HCT116 (cell line): Measurements from ENCODE around the gene GUSB. TPM values are rescaled to one million over a fixed set of nuclear protein-coding genes. Genes with fewer than 3 reads are reported as not detected.

ENCODE experiments used
- ATAC-seq: fragments of 200-7000 bp; cut with Tn5 transposase; 2 replicates; pipeline ENCODE4 v1.9.1; 2020; ENCODE audit warnings: mild to moderate bottlenecking, moderate library complexity
- BruUV-seq: library from RNA; stranded (reverse); fragments of 400-500 nt; replicated peaks from 2 replicates; lab custom pipeline; 2021; lab: Mats Ljungman, UMichigan
- CTCF ChIA-PET: fragments of 300-600 bp; sonication (Branson Sonifier 250); formaldehyde crosslinking; loops from one replicate; lab custom pipeline; 2021; ENCODE audit warnings: antibody characterized with exemption; lab: Charles Lee
- POLR2A ChIA-PET: fragments of 300-600, 350-600 bp; sonication (Branson Sonifier 250); formaldehyde crosslinking; loops from one replicate; lab custom pipeline; 2021; ENCODE audit warnings: antibody characterized with exemption; lab: Charles Lee
- RAD21 ChIA-PET, 2 experiments: fragments of 300-600 bp; sonication (Branson Sonifier 250); formaldehyde crosslinking; loops; one replicate each; lab custom pipeline; 2023; ENCODE audit warnings: low total read pairs in 2 of 2; ENCODE audit not compliant: uncharacterized antibody in 2 of 2, unreplicated experiment in 2 of 2, low non-redundant PET in 1 of 2; lab: Charles Lee
- DNase-seq: peaks from one replicate; pipeline ENCODE4 v3.0.0-alpha.2; 2010; ENCODE audit warnings: low read depth, low spot score
- H2AFZ ChIP-seq: fragments of 200-600 bp; shearing (Covaris generic), sonication (generic); 2 replicates; pipeline ENCODE4 v1.6.1; 2017; ENCODE audit warnings: low read depth, mixed run types, mixed read lengths, antibody characterized with exemption, low read length; ENCODE audit not compliant: poor library complexity, severe bottlenecking
- H3K27ac ChIP-seq: 2 replicates; pipeline ENCODE4 v1.5.1; 2012; ENCODE audit warnings: low read depth, low read length
- H3K27me3 ChIP-seq: fragments of 200-600 bp; sonication (generic); 2 replicates; pipeline ENCODE4 v1.6.1; 2016; ENCODE audit warnings: mixed run types, low read length, mixed read lengths; ENCODE audit not compliant: insufficient read depth
- H3K36me3 ChIP-seq, 2 experiments: fragments of 200-500 bp in 1 of 2; fragments of 200-600 bp in 1 of 2; sonication (Bioruptor generic) in 1 of 2; sonication (generic) in 1 of 2; 2 replicates each; pipeline versions ENCODE4 v1.5.1 to v1.6.1; 2014 to 2016; ENCODE audit warnings: low read length in 2 of 2, inconsistent platforms in 1 of 2, mixed read lengths in 1 of 2, mixed run types in 1 of 2; ENCODE audit not compliant: insufficient read depth in 2 of 2, control insufficient read depth in 1 of 2
- H3K4me1 ChIP-seq, 2 experiments: fragments of 200-600 bp in 1 of 2; sonication (generic) in 1 of 2; 2 replicates each; pipeline versions ENCODE4 v1.5.1 to v1.6.1; 2012 to 2017; ENCODE audit warnings: low read length in 2 of 2, inconsistent platforms in 1 of 2, mild to moderate bottlenecking in 1 of 2, mixed read lengths in 1 of 2, mixed run types in 1 of 2, moderate library complexity in 1 of 2; ENCODE audit not compliant: insufficient read depth in 2 of 2, control insufficient read depth in 1 of 2
- H3K4me2 ChIP-seq: fragments of 200-600 bp; sonication (generic); 2 replicates; pipeline ENCODE4 v1.6.1; 2017; ENCODE audit warnings: mixed run types, low read length, mixed read lengths
- H3K4me3 ChIP-seq, 2 experiments: fragments of 200-600 bp in 1 of 2; sonication (generic) in 1 of 2; replicated peaks in 1 of 2; 2 replicates each; pipeline ENCODE4 v1.5.1; 2011 to 2016; ENCODE audit warnings: low read length in 2 of 2, control low read depth in 1 of 2, low read depth in 1 of 2, mild to moderate bottlenecking in 1 of 2, mixed read lengths in 1 of 2, mixed run types in 1 of 2
- H3K79me2 ChIP-seq: fragments of 200-600 bp; sonication (generic); 2 replicates; pipeline ENCODE4 v1.6.1; 2017; ENCODE audit warnings: mild to moderate bottlenecking, mixed run types, low read length, moderate library complexity, mixed read lengths; ENCODE audit not compliant: insufficient read depth
- H3K9ac ChIP-seq: fragments of 200-600 bp; sonication (generic); 2 replicates; pipeline ENCODE4 v1.6.1; 2016; ENCODE audit warnings: low read length, mixed read lengths
- H3K9me2 ChIP-seq: fragments of 200-600 bp; sonication (generic), shearing (Covaris generic); 2 replicates; pipeline ENCODE4 v1.6.1; 2017; ENCODE audit warnings: mixed run types, mild to moderate bottlenecking, moderate library complexity; ENCODE audit not compliant: insufficient read depth
- H3K9me3 ChIP-seq, 2 experiments: fragments of 200-500 bp in 1 of 2; fragments of 200-600 bp in 1 of 2; sonication (Bioruptor generic) in 1 of 2; sonication (generic) in 1 of 2; 2 replicates each; pipeline ENCODE4 v1.6.1; 2014 to 2017; ENCODE audit warnings: low read length in 2 of 2, mixed read lengths in 2 of 2, inconsistent platforms in 1 of 2, low read depth in 1 of 2, mild to moderate bottlenecking in 1 of 2, mixed run types in 1 of 2, moderate library complexity in 1 of 2; ENCODE audit not compliant: control insufficient read depth in 1 of 2, insufficient read depth in 1 of 2
- H4K20me1 ChIP-seq: fragments of 200-600 bp; sonication (generic), shearing (Covaris generic); 2 replicates; pipeline ENCODE4 v1.6.1; 2017; ENCODE audit warnings: mixed run types, mild to moderate bottlenecking, moderate library complexity; ENCODE audit not compliant: insufficient read depth
- CEBPB ChIP-seq: IDR thresholded peaks from 2 replicates; pipeline ENCODE4 v1.6.1; 2012; ENCODE audit warnings: low read depth
- ELF1 ChIP-seq: IDR thresholded peaks from 2 replicates; pipeline ENCODE4 v1.6.1; 2012; ENCODE audit warnings: low read depth, borderline replicate concordance
- RAD21 ChIP-seq: IDR thresholded peaks from 2 replicates; pipeline ENCODE4 v1.6.1; 2012; ENCODE audit warnings: low read depth, mild to moderate bottlenecking
- SP1 ChIP-seq: IDR thresholded peaks from 2 replicates; pipeline ENCODE4 v1.6.1; 2012; ENCODE audit warnings: low read depth
- YY1 ChIP-seq: IDR thresholded peaks from 2 replicates; pipeline ENCODE4 v1.6.1; 2011; ENCODE audit warnings: low read length, low read depth, moderate library complexity, mild to moderate bottlenecking; ENCODE audit not compliant: insufficient replicate concordance; ENCODE audit errors: extremely low read depth
- intact Hi-C: fragments of 100-400 bp; cut with micrococcal nuclease; formaldehyde crosslinking; loops from 2 replicates; pipeline ENCODE4 v1.10.0; 2022
- total RNA-seq: library from RNA; stranded (reverse); gene quantifications from one replicate; pipeline ENCODE4 v1.2.1, GENCODE V29; 2021; ENCODE audit not compliant: unreplicated experiment
- TF ChIP-seq, protein P1 (sequence below): IDR thresholded peaks from 2 replicates; pipeline ENCODE4 v1.6.1; 2011; ENCODE audit warnings: mild to moderate bottlenecking, low read length, moderate library complexity; ENCODE audit not compliant: insufficient replicate concordance; ENCODE audit errors: extremely low read depth
- TF ChIP-seq, protein P2 (sequence below), 3 experiments: fragments of 200-600 bp in 1 of 3; sonication (generic) in 1 of 3; IDR thresholded peaks in 2 of 3; conservative IDR thresholded peaks in 1 of 3; 2 replicates each; pipeline ENCODE4 v1.5.1; 2012 to 2017; ENCODE audit warnings: low read depth in 2 of 3, low read length in 2 of 3, antibody characterized with exemption in 1 of 3, borderline replicate concordance in 1 of 3, control low read depth in 1 of 3, mild to moderate bottlenecking in 1 of 3, mixed read lengths in 1 of 3, mixed run types in 1 of 3, moderate library complexity in 1 of 3; ENCODE audit not compliant: insufficient read depth in 1 of 3

GUSB gene
- total RNA-seq, 1 experiment from 2014 or later: 31.5 TPM

DNA sequence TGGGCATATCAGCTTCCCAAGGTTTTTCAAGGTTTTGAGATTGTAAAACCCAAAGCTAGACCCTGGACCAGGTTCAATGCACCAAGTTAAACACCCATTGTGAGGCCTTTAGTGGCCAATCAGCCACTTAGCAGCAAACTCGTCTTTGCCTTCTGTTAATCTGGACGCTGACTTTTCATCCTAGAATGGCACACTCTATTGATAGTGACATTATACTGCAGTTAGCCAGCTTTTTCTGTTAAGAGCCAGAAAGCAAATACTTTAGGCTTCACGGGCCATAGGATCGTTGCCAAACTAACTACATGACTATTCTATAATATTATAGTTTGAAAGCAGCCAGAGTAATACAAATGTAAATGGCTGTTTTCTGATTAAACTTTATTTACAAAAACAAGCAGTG lies 57.8 kb downstream of the GUSB start:
- CTCF ChIA-PET: no interaction called here

DNA sequence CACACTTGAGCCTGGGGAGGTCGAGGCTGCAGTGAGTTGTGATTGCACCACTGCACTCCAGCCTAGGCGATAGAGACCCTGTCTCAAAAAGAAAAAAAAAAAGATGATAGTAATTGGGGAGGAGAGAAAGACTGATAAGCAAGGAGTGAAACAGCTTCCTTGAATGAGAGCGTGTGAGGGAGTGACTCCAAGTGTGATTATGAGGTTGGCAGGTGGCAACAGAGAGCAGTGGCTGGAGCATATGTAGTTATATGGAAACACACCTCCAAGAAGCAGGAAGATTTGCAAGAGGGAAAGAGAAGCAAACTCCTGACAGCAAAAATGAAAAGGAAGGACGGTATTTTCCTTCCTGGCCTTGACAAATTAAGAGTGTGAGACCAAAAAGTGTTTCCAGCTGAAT lies 58.7 kb downstream of the GUSB start:
- Histone ChIP-seq H3K9ac (no peak overlapping the region), H3K4me1 (no peaks in the 10 kb centered on the region), H3K79me2 (peaks cover 60% of the 10 kb centered on the region), H3K36me3 (no peaks in the 10 kb centered on the region), H3K9me3 (no peaks in the 10 kb centered on the region), H4K20me1 (peaks cover 8% of the 10 kb centered on the region; the same call in 1 of the 2 replicates), H3K27me3 (no peaks in the 10 kb centered on the region), H3K27ac (no peak overlapping the region), H3K4me2 (no peak overlapping the region), H2AFZ (no peak overlapping the region), H3K9me2 (no peaks in the 10 kb centered on the region), H3K4me3 (no peak overlapping the region)
- RAD21 ChIA-PET: no interaction called here
- intact Hi-C loops: no loop called here
- TF ChIP-seq, protein P1, sequence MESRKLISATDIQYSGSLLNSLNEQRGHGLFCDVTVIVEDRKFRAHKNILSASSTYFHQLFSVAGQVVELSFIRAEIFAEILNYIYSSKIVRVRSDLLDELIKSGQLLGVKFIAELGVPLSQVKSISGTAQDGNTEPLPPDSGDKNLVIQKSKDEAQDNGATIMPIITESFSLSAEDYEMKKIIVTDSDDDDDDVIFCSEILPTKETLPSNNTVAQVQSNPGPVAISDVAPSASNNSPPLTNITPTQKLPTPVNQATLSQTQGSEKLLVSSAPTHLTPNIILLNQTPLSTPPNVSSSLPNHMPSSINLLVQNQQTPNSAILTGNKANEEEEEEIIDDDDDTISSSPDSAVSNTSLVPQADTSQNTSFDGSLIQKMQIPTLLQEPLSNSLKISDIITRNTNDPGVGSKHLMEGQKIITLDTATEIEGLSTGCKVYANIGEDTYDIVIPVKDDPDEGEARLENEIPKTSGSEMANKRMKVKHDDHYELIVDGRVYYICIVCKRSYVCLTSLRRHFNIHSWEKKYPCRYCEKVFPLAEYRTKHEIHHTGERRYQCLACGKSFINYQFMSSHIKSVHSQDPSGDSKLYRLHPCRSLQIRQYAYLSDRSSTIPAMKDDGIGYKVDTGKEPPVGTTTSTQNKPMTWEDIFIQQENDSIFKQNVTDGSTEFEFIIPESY: no peak
- DNase-seq (no peak), ATAC-seq (no peak)
- POLR2A ChIA-PET: no interaction called here
- CTCF ChIA-PET: no interaction called here
- BruUV-seq: no TSS peak

More for the DNA sequence above, 57.8 kb downstream of the GUSB start:
- Histone ChIP-seq H3K27me3 (no peaks in the 10 kb centered on the region), H3K27ac (no peak overlapping the region), H3K4me3 (no peak overlapping the region), H3K9me2 (no peaks in the 10 kb centered on the region), H2AFZ (no peak overlapping the region), H3K9me3 (no peaks in the 10 kb centered on the region), H3K4me1 (no peaks in the 10 kb centered on the region), H3K36me3 (no peaks in the 10 kb centered on the region), H4K20me1 (peaks cover 8% of the 10 kb centered on the region; the same call in 1 of the 2 replicates), H3K4me2 (no peak overlapping the region), H3K79me2 (peaks cover 66% of the 10 kb centered on the region), H3K9ac (no peak overlapping the region)
- DNase-seq (no peak), ATAC-seq (no peak)
- intact Hi-C loops: no loop called here
- ChIA-PET POLR2A (no interaction called here), RAD21 (no interaction called here)
- BruUV-seq: no TSS peak
- TF ChIP-seq YY1: no peak
- TF ChIP-seq, protein P2, sequence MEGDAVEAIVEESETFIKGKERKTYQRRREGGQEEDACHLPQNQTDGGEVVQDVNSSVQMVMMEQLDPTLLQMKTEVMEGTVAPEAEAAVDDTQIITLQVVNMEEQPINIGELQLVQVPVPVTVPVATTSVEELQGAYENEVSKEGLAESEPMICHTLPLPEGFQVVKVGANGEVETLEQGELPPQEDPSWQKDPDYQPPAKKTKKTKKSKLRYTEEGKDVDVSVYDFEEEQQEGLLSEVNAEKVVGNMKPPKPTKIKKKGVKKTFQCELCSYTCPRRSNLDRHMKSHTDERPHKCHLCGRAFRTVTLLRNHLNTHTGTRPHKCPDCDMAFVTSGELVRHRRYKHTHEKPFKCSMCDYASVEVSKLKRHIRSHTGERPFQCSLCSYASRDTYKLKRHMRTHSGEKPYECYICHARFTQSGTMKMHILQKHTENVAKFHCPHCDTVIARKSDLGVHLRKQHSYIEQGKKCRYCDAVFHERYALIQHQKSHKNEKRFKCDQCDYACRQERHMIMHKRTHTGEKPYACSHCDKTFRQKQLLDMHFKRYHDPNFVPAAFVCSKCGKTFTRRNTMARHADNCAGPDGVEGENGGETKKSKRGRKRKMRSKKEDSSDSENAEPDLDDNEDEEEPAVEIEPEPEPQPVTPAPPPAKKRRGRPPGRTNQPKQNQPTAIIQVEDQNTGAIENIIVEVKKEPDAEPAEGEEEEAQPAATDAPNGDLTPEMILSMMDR (IDR thresholded peaks at IDR 0.05 in 2 of 3, conservative IDR thresholded peaks at IDR 0.05 in 1 of 3; ENCODE audit: borderline replicate concordance in 1 of 3, insufficient read depth in 1 of 3, low read depth in 2 of 3, low read length in 2 of 3): no peak
- no peak for TF ChIP-seq CEBPB
- no peak for TF ChIP-seq RAD21
- no peak for TF ChIP-seq ELF1
- TF ChIP-seq SP1: no peak
